WERI-Rb-1 (cell line): ENCODE results near the gene AEBP1.

Experiments used
- DNase-seq: peaks from one replicate; pipeline ENCODE4 v3.0.0-alpha.2; 2020
- H3K27ac ChIP-seq: fragments of 250-450 bp; sonication (Bioruptor Pico); 2 replicates; pipeline ENCODE4 v1.5.1; 2020; ENCODE audit warnings: mild to moderate bottlenecking, moderate library complexity
- H3K27me3 ChIP-seq: fragments of 250-450 bp; sonication (Bioruptor Pico); 2 replicates; pipeline ENCODE4 v1.5.1; 2021; ENCODE audit warnings: mild to moderate bottlenecking, low read depth, moderate library complexity; ENCODE audit not compliant: insufficient read depth, severe bottlenecking
- H3K36me3 ChIP-seq: fragments of 250-450 bp; sonication (Bioruptor Pico); 2 replicates; pipeline ENCODE4 v1.5.1; 2020; ENCODE audit warnings: mild to moderate bottlenecking, moderate library complexity
- H3K4me3 ChIP-seq: 2 replicates; pipeline ENCODE4 v1.5.1; 2011; ENCODE audit warnings: low read depth, mild to moderate bottlenecking, control low read depth, low read length
- H3K9me3 ChIP-seq: fragments of 250-450 bp; sonication (Bioruptor Pico); 2 replicates; pipeline ENCODE4 v1.5.1; 2021; ENCODE audit warnings: mild to moderate bottlenecking, moderate library complexity; ENCODE audit not compliant: severe bottlenecking
- TF ChIP-seq, protein P1 (sequence below): IDR thresholded peaks from 2 replicates; pipeline ENCODE4 v1.5.1; 2011; ENCODE audit warnings: low read depth, mild to moderate bottlenecking, control low read depth, inconsistent platforms, low read length

AEBP1 gene

GRCh38 chr7:44072364-44073231 lies 31.5 kb upstream of the AEBP1 start:
- H3K27me3 ChIP-seq: no peaks in the 10 kb centered on the region
- no peaks in the 10 kb centered on the region for H3K9me3 ChIP-seq
- H3K36me3 ChIP-seq: peaks cover 32% of the 10 kb centered on the region
- H3K27ac ChIP-seq: no peak overlapping the region
- TF ChIP-seq, protein P1, sequence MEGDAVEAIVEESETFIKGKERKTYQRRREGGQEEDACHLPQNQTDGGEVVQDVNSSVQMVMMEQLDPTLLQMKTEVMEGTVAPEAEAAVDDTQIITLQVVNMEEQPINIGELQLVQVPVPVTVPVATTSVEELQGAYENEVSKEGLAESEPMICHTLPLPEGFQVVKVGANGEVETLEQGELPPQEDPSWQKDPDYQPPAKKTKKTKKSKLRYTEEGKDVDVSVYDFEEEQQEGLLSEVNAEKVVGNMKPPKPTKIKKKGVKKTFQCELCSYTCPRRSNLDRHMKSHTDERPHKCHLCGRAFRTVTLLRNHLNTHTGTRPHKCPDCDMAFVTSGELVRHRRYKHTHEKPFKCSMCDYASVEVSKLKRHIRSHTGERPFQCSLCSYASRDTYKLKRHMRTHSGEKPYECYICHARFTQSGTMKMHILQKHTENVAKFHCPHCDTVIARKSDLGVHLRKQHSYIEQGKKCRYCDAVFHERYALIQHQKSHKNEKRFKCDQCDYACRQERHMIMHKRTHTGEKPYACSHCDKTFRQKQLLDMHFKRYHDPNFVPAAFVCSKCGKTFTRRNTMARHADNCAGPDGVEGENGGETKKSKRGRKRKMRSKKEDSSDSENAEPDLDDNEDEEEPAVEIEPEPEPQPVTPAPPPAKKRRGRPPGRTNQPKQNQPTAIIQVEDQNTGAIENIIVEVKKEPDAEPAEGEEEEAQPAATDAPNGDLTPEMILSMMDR: peak; percentile 82
- H3K4me3 ChIP-seq: no peak overlapping the region
- peak; percentile 76 for DNase-seq

- Histone ChIP-seq H3K27me3 (no peaks in the 10 kb centered on the region), H3K9me3 (no peaks in the 10 kb centered on the region), H3K36me3 (peaks cover 44% of the 10 kb centered on the region), H3K4me3 (no peak overlapping the region), H3K27ac (no peak overlapping the region)
- no peak for DNase-seq
- TF ChIP-seq, protein P1: no peak
Observed at GRCh38 chr7:44073664-44074348, 30.3 kb upstream of the AEBP1 start.

DNA sequence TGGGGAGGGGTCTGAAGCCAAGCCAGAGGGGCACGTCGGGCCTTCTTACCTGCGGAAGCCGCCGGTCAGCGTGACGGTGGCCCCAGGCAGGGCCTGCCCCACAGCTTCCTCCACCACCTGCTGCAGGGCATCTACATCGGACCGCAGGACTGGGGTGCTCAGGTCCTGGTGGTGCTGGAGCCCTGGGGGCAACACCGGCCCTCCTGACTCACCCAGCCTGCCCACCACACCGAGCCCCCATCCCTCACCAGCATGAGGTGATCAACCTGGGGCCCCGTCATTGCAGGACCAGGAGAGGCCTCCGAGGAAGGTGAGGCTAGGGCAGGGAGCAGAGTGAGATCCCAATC lies 29.8 kb upstream of the AEBP1 start:
- Histone ChIP-seq H3K9me3 (no peaks in the 10 kb centered on the region), H3K4me3 (no peak overlapping the region), H3K27me3 (no peaks in the 10 kb centered on the region)

DNA sequence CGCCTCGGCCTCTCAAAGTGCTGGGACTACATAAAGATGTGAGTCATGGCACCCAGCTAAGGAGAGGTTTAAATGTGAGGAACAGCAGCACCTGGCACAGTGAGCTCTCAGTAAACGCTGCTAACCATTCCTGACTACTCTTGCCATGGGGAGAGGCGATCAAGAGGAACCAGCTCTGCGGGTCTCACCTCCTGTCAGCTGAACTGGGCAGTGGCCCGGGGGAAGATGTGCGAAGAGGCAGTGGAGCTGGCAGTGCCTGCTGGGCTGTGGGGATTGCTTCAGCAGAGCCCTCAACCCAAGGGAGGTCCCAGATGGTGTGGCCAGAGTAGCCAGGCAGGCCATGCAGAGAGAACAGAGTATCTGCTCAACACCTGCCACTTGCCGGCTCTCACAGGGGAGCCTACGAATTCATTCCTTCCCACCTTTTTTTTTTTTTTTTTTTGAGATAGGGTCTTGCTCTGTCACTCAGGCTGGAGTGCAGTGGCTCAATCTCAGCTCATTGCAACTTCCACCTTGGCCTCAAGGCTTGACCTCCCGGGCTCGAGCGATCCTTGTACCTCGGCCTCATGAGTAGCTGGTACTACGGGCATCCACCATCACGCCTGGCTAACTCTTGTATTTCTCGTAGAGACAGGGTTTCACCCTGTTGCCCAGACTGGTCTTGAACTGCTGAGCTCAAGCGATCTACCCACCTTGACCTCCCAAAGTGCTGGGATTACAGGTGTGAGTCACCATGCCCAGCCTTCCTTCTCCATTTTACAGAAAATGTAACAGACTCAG lies 28.7 kb upstream of the AEBP1 start:
- TF ChIP-seq, protein P1: no peak
- peaks cover 57% of the 10 kb centered on the region for H3K36me3 ChIP-seq
- H3K27me3 ChIP-seq: no peaks in the 10 kb centered on the region
- H3K4me3 ChIP-seq: no peak overlapping the region
- H3K27ac ChIP-seq: no peak overlapping the region
- DNase-seq: no peak
- no peaks in the 10 kb centered on the region for H3K9me3 ChIP-seq

More for the DNA sequence above, 29.8 kb upstream of the AEBP1 start:
- no peak overlapping the region for H3K27ac ChIP-seq
- TF ChIP-seq, protein P1: no peak
- H3K36me3 ChIP-seq: peaks cover 47% of the 10 kb centered on the region
- no peak for DNase-seq

- no peaks in the 10 kb centered on the region for H3K9me3 ChIP-seq
- peaks cover 58% of the 10 kb centered on the region for H3K36me3 ChIP-seq
- no peak overlapping the region for H3K27ac ChIP-seq
- no peaks in the 10 kb centered on the region for H3K27me3 ChIP-seq
- TF ChIP-seq, protein P1: no peak
- no peak overlapping the region for H3K4me3 ChIP-seq
- no peak for DNase-seq
Observed at GRCh38 chr7:44076101-44076895, 27.8 kb upstream of the AEBP1 start.
